NCI-H2171 treated with DMSO at 0.1 percent for 48 hours (cell line): ENCODE measurements around the gene UNC5B.

Experiments
- DNase-seq: peaks from one replicate; lab custom pipeline; 2025; lab: John Stamatoyannopoulos, UW

Gene UNC5B

GRCh38 chr10:71255550-71255807, 43.1 kb downstream of the UNC5B start:
- DNase-seq, result no peak

- peak; percentile 57 for DNase-seq
Measured at GRCh38 chr10:71255808-71256660, 43.7 kb downstream of the UNC5B start.

GRCh38 chr10:71256661-71257318, 44.4 kb downstream of the UNC5B start:
- no peak for DNase-seq

GRCh38 chr10:71257319-71257997, 45.1 kb downstream of the UNC5B start:
- no peak for DNase-seq

GRCh38 chr10:71258046-71258445, 45.7 kb downstream of the UNC5B start:
- DNase-seq, result no peak

GRCh38 chr10:71258446-71259145, 46.2 kb downstream of the UNC5B start:
- DNase-seq, result no peak

GRCh38 chr10:71259282-71259681, 46.9 kb downstream of the UNC5B start:
- DNase-seq, result no peak

GRCh38 chr10:71259815-71260501, 47.6 kb downstream of the UNC5B start:
- DNase-seq, result no peak

GRCh38 chr10:71260622-71261325, 48.4 kb downstream of the UNC5B start:
- no peak for DNase-seq

- DNase-seq, result peak; percentile 8
Measured at GRCh38 chr10:71262027-71262426, 49.7 kb downstream of the UNC5B start.

- DNase-seq, result no peak
Measured at GRCh38 chr10:71262817-71263216, 50.4 kb downstream of the UNC5B start.

- DNase-seq, result no peak
Measured at GRCh38 chr10:71263376-71263775, 51.0 kb downstream of the UNC5B start.

GRCh38 chr10:71264345-71265200, 52.2 kb downstream of the UNC5B start:
- DNase-seq, result peak; percentile 13

GRCh38 chr10:71265201-71265575, 52.8 kb downstream of the UNC5B start:
- no peak for DNase-seq

GRCh38 chr10:71265618-71266146, 53.3 kb downstream of the UNC5B start:
- no peak for DNase-seq

GRCh38 chr10:71266147-71266917, 54.0 kb downstream of the UNC5B start:
- peak; percentile 49 for DNase-seq

- DNase-seq, result no peak
Measured at GRCh38 chr10:71266918-71267442, 54.6 kb downstream of the UNC5B start.

GRCh38 chr10:71267508-71268240, 55.3 kb downstream of the UNC5B start:
- DNase-seq, result no peak
